HEK293T (cell line): ENCODE measurements around the gene TGM4.

Experiments used
- ARNT ChIP-seq: fragments of 450-650 bp; IDR thresholded peaks from 2 replicates; pipeline ENCODE4 v1.6.1; 2017; ENCODE audit warnings: mild to moderate bottlenecking
- BHLHE40 ChIP-seq: fragments of 450-650 bp; IDR thresholded peaks from 2 replicates; pipeline ENCODE4 v1.6.1; 2016; ENCODE audit warnings: mild to moderate bottlenecking, moderate library complexity, borderline replicate concordance
- ELF4 ChIP-seq: fragments of 450-650 bp; IDR thresholded peaks from 2 replicates; pipeline ENCODE4 v1.6.1; 2017; ENCODE audit warnings: antibody characterized with exemption
- FOXA1 ChIP-seq: fragments of 450-650 bp; IDR thresholded peaks from 2 replicates; pipeline ENCODE4 v1.6.1; 2016; ENCODE audit warnings: mild to moderate bottlenecking
- FOXK2 ChIP-seq: fragments of 450-650 bp; IDR thresholded peaks from 2 replicates; pipeline ENCODE4 v1.6.1; 2016; ENCODE audit warnings: mild to moderate bottlenecking
- FOXM1 ChIP-seq: fragments of 450-650 bp; IDR thresholded peaks from 2 replicates; pipeline ENCODE4 v1.6.1; 2017; ENCODE audit warnings: mild to moderate bottlenecking, borderline replicate concordance
- NFRKB ChIP-seq: fragments of 450-650 bp; IDR thresholded peaks from 2 replicates; pipeline ENCODE4 v1.6.1; 2016; ENCODE audit warnings: mild to moderate bottlenecking, moderate library complexity
- SP1 ChIP-seq: fragments of 450-650 bp; IDR thresholded peaks from 2 replicates; pipeline ENCODE4 v1.6.1; 2017
- SUZ12 ChIP-seq: fragments of 450-650 bp; IDR thresholded peaks from 2 replicates; pipeline ENCODE4 v1.6.1; 2016; ENCODE audit warnings: mild to moderate bottlenecking
- TARDBP ChIP-seq: fragments of 450-650 bp; IDR thresholded peaks from 2 replicates; pipeline ENCODE4 v1.6.1; 2016
- TF ChIP-seq, protein P1 (sequence below): fragments of 450-650 bp; IDR thresholded peaks from 2 replicates; pipeline ENCODE4 v1.6.1; 2016

DNA sequence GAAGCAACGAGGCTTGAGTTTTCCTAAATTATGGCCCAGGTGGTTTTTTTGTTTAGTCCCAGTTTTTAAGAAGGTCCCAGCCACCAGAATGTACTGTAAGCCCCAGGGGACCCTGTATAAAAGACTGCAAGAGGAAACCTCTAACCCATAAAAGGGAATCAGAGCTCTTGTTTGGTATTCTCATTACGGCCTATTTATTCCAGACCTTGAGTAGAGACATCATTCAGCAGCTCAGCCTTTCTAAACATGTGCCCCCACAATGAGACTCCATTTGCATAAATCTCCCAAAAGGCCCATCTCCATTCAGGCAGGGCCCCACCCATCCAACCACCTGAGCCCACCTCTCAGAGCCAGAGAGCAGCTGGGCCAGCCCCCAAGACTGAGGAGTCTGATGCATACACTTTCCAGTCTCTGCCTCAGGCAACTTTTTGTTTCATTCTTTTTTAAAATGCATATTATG lies 75.9 kb downstream of the TGM4 start:
- no peak for TF ChIP-seq SP1
- TF ChIP-seq, protein P1, sequence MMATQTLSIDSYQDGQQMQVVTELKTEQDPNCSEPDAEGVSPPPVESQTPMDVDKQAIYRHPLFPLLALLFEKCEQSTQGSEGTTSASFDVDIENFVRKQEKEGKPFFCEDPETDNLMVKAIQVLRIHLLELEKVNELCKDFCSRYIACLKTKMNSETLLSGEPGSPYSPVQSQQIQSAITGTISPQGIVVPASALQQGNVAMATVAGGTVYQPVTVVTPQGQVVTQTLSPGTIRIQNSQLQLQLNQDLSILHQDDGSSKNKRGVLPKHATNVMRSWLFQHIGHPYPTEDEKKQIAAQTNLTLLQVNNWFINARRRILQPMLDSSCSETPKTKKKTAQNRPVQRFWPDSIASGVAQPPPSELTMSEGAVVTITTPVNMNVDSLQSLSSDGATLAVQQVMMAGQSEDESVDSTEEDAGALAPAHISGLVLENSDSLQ = no peak
- no peak for TF ChIP-seq FOXA1
- TF ChIP-seq NFRKB = no peak
- TF ChIP-seq FOXK2 = no peak
- TF ChIP-seq FOXM1 = no peak
- no peak for TF ChIP-seq ELF4
- TF ChIP-seq SUZ12 = no peak
- TF ChIP-seq TARDBP = no peak
- TF ChIP-seq ARNT = no peak
- no peak for TF ChIP-seq BHLHE40
